Measurements from ENCODE around the gene WNK1. TPM values are rescaled to one million over a fixed set of nuclear protein-coding genes. Genes with fewer than 3 reads are reported as not detected.
"Not testable (repeated sequence)": the region's sequence is repeated elsewhere in the genome, so short reads cannot be mapped to it uniquely, and the experiment has no call there.

Gene WNK1
- total and polyA plus RNA-seq, 11 donors = 59.9 to 373 (median 290) TPM

- H3K9me3 ChIP-seq = no peaks in the 10 kb centered on the region
- peaks cover 0 to 99% (median 93%) of the 10 kb centered on the region in 9 donors for H3K36me3 ChIP-seq
- peaks cover 0 to 2% (median 0%) of the 10 kb centered on the region in 12 donors for H3K4me1 ChIP-seq
- ATAC-seq = no peak
- no peak overlapping the region for H3K4me3 ChIP-seq
- 87 to 89% (median 88%) methylated on average over 12 of the region's 12 CpGs for WGBS, 4 donors
- DNase-seq = no peak
- H3K27me3 ChIP-seq = no peaks in the 10 kb centered on the region
- TF ChIP-seq POLR2A (IDR thresholded peaks at IDR 0.05) (no peak), CTCF (IDR thresholded peaks at IDR 0.05) (no peak)
- intact Hi-C loops (cut with DNase I) = loop anchor here in 2 of 10 donors (5.0 to 10.0 kb wide), 2 partner anchors 44 to 362 kb away; no protein-coding TSS in a partner anchor
- H3K27ac ChIP-seq = no peak overlapping the region
These were observed 174.3 kb downstream of the WNK1 start for GRCh38 chr12:926641-927040.

- peaks cover 0 to 2% (median 0%) of the 10 kb centered on the region in 12 donors for H3K4me1 ChIP-seq
- H3K9me3 ChIP-seq = no peaks in the 10 kb centered on the region
- H3K27ac ChIP-seq = no peak overlapping the region
- intact Hi-C loops (cut with DNase I) = no loop called here
- H3K27me3 ChIP-seq = no peaks in the 10 kb centered on the region
- no peak for TF ChIP-seq CTCF (IDR thresholded peaks at IDR 0.05)
- no peak for TF ChIP-seq POLR2A (IDR thresholded peaks at IDR 0.05)
- WGBS, 4 donors = 93 to 98% (median 95%) methylated on average over 5 of the region's 5 CpGs
- ATAC-seq (no peak), DNase-seq (no peak)
- peaks cover 0 to 71% (median 63%) of the 10 kb centered on the region in 9 donors for H3K36me3 ChIP-seq
- no peak overlapping the region for H3K4me3 ChIP-seq
These were observed 178.7 kb downstream of the WNK1 start for GRCh38 chr12:931060-931459.

GRCh38 chr12:931591-931990, 179.2 kb downstream of the WNK1 start:
- 64 to 76% (median 71%) methylated on average over 4 of the region's 4 CpGs for WGBS, 4 donors

GRCh38 chr12:935891-936290, 183.5 kb downstream of the WNK1 start:
- H3K4me1 ChIP-seq; H3K27me3 ChIP-seq; intact Hi-C loops (cut with DNase I); DNase-seq; ATAC-seq; H3K27ac ChIP-seq; H3K9me3 ChIP-seq; H3K4me3 ChIP-seq: not testable (repeated sequence)
- WGBS, 4 donors = 89 to 98% (median 93%) methylated on average over 12 of the region's 12 CpGs
- peaks cover 0 to 49% (median 30%) of the 10 kb centered on the region in 9 donors for H3K36me3 ChIP-seq

More at GRCh38 chr12:931591-931990, 179.2 kb downstream of the WNK1 start:
- DNase-seq (no peak), ATAC-seq (peak in 1 of 4 donors; percentile 37)
- Histone ChIP-seq H3K4me1 (peaks cover 0 to 2% (median 0%) of the 10 kb centered on the region in 12 donors), H3K36me3 (peaks cover 0 to 68% (median 58%) of the 10 kb centered on the region in 9 donors), H3K9me3 (no peaks in the 10 kb centered on the region), H3K27ac (no peak overlapping the region), H3K27me3 (no peaks in the 10 kb centered on the region), H3K4me3 (no peak overlapping the region)
- intact Hi-C loops (cut with DNase I) = no loop called here
- TF ChIP-seq POLR2A (IDR thresholded peaks at IDR 0.05) (no peak), CTCF (IDR thresholded peaks at IDR 0.05) (no peak)

Measured in heart left ventricle (tissue), 16 donors.